HCT116 (cell line): Measurements from ENCODE around the gene CMTM2. TPM values are rescaled to one million over a fixed set of nuclear protein-coding genes. Genes with fewer than 3 reads are reported as not detected.

Experiments used
- ATAC-seq: fragments of 200-7000 bp; cut with Tn5 transposase; 2 replicates; pipeline ENCODE4 v1.9.1; 2020; ENCODE audit warnings: mild to moderate bottlenecking, moderate library complexity
- BruUV-seq: library from RNA; stranded (reverse); fragments of 400-500 nt; replicated peaks from 2 replicates; lab custom pipeline; 2021; lab: Mats Ljungman, UMichigan
- CTCF ChIA-PET: fragments of 300-600 bp; sonication (Branson Sonifier 250); formaldehyde crosslinking; loops from one replicate; lab custom pipeline; 2021; ENCODE audit warnings: antibody characterized with exemption; lab: Charles Lee
- POLR2A ChIA-PET: fragments of 300-600, 350-600 bp; sonication (Branson Sonifier 250); formaldehyde crosslinking; loops from one replicate; lab custom pipeline; 2021; ENCODE audit warnings: antibody characterized with exemption; lab: Charles Lee
- RAD21 ChIA-PET, 2 experiments: fragments of 300-600 bp; sonication (Branson Sonifier 250); formaldehyde crosslinking; loops; one replicate each; lab custom pipeline; 2023; ENCODE audit warnings: low total read pairs in 2 of 2; ENCODE audit not compliant: uncharacterized antibody in 2 of 2, unreplicated experiment in 2 of 2, low non-redundant PET in 1 of 2; lab: Charles Lee
- DNase-seq: peaks from one replicate; pipeline ENCODE4 v3.0.0-alpha.2; 2010; ENCODE audit warnings: low read depth, low spot score
- H2AFZ ChIP-seq: fragments of 200-600 bp; shearing (Covaris generic), sonication (generic); 2 replicates; pipeline ENCODE4 v1.6.1; 2017; ENCODE audit warnings: low read depth, mixed run types, mixed read lengths, antibody characterized with exemption, low read length; ENCODE audit not compliant: poor library complexity, severe bottlenecking
- H3K27ac ChIP-seq: 2 replicates; pipeline ENCODE4 v1.5.1; 2012; ENCODE audit warnings: low read depth, low read length
- H3K27me3 ChIP-seq: fragments of 200-600 bp; sonication (generic); 2 replicates; pipeline ENCODE4 v1.6.1; 2016; ENCODE audit warnings: mixed run types, low read length, mixed read lengths; ENCODE audit not compliant: insufficient read depth
- H3K36me3 ChIP-seq, 2 experiments: fragments of 200-500 bp in 1 of 2; fragments of 200-600 bp in 1 of 2; sonication (Bioruptor generic) in 1 of 2; sonication (generic) in 1 of 2; 2 replicates each; pipeline versions ENCODE4 v1.5.1 to v1.6.1; 2014 to 2016; ENCODE audit warnings: low read length in 2 of 2, inconsistent platforms in 1 of 2, mixed read lengths in 1 of 2, mixed run types in 1 of 2; ENCODE audit not compliant: insufficient read depth in 2 of 2, control insufficient read depth in 1 of 2
- H3K4me1 ChIP-seq, 2 experiments: fragments of 200-600 bp in 1 of 2; sonication (generic) in 1 of 2; 2 replicates each; pipeline versions ENCODE4 v1.5.1 to v1.6.1; 2012 to 2017; ENCODE audit warnings: low read length in 2 of 2, inconsistent platforms in 1 of 2, mild to moderate bottlenecking in 1 of 2, mixed read lengths in 1 of 2, mixed run types in 1 of 2, moderate library complexity in 1 of 2; ENCODE audit not compliant: insufficient read depth in 2 of 2, control insufficient read depth in 1 of 2
- H3K4me2 ChIP-seq: fragments of 200-600 bp; sonication (generic); 2 replicates; pipeline ENCODE4 v1.6.1; 2017; ENCODE audit warnings: mixed run types, low read length, mixed read lengths
- H3K4me3 ChIP-seq, 2 experiments: fragments of 200-600 bp in 1 of 2; sonication (generic) in 1 of 2; replicated peaks in 1 of 2; 2 replicates each; pipeline ENCODE4 v1.5.1; 2011 to 2016; ENCODE audit warnings: low read length in 2 of 2, control low read depth in 1 of 2, low read depth in 1 of 2, mild to moderate bottlenecking in 1 of 2, mixed read lengths in 1 of 2, mixed run types in 1 of 2
- H3K79me2 ChIP-seq: fragments of 200-600 bp; sonication (generic); 2 replicates; pipeline ENCODE4 v1.6.1; 2017; ENCODE audit warnings: mild to moderate bottlenecking, mixed run types, low read length, moderate library complexity, mixed read lengths; ENCODE audit not compliant: insufficient read depth
- H3K9ac ChIP-seq: fragments of 200-600 bp; sonication (generic); 2 replicates; pipeline ENCODE4 v1.6.1; 2016; ENCODE audit warnings: low read length, mixed read lengths
- H3K9me2 ChIP-seq: fragments of 200-600 bp; sonication (generic), shearing (Covaris generic); 2 replicates; pipeline ENCODE4 v1.6.1; 2017; ENCODE audit warnings: mixed run types, mild to moderate bottlenecking, moderate library complexity; ENCODE audit not compliant: insufficient read depth
- H3K9me3 ChIP-seq, 2 experiments: fragments of 200-500 bp in 1 of 2; fragments of 200-600 bp in 1 of 2; sonication (Bioruptor generic) in 1 of 2; sonication (generic) in 1 of 2; 2 replicates each; pipeline ENCODE4 v1.6.1; 2014 to 2017; ENCODE audit warnings: low read length in 2 of 2, mixed read lengths in 2 of 2, inconsistent platforms in 1 of 2, low read depth in 1 of 2, mild to moderate bottlenecking in 1 of 2, mixed run types in 1 of 2, moderate library complexity in 1 of 2; ENCODE audit not compliant: control insufficient read depth in 1 of 2, insufficient read depth in 1 of 2
- H4K20me1 ChIP-seq: fragments of 200-600 bp; sonication (generic), shearing (Covaris generic); 2 replicates; pipeline ENCODE4 v1.6.1; 2017; ENCODE audit warnings: mixed run types, mild to moderate bottlenecking, moderate library complexity; ENCODE audit not compliant: insufficient read depth
- ATF3 ChIP-seq: IDR thresholded peaks from 2 replicates; pipeline ENCODE4 v1.6.1; 2012
- CBX3 ChIP-seq: IDR thresholded peaks from 2 replicates; pipeline ENCODE4 v1.6.1; 2012; ENCODE audit warnings: low read depth
- CTCF ChIP-seq, 3 experiments: fragments of 200-600 bp in 1 of 3; sonication (generic) in 1 of 3; IDR thresholded peaks in 2 of 3; conservative IDR thresholded peaks in 1 of 3; 2 replicates each; pipeline ENCODE4 v1.5.1; 2012 to 2017; ENCODE audit warnings: low read depth in 2 of 3, low read length in 2 of 3, antibody characterized with exemption in 1 of 3, borderline replicate concordance in 1 of 3, control low read depth in 1 of 3, mild to moderate bottlenecking in 1 of 3, mixed read lengths in 1 of 3, mixed run types in 1 of 3, moderate library complexity in 1 of 3; ENCODE audit not compliant: insufficient read depth in 1 of 3
- EGR1 ChIP-seq: IDR thresholded peaks from 2 replicates; pipeline ENCODE4 v1.6.1; 2012; ENCODE audit warnings: low read depth
- ELF1 ChIP-seq: IDR thresholded peaks from 2 replicates; pipeline ENCODE4 v1.6.1; 2012; ENCODE audit warnings: low read depth, borderline replicate concordance
- EZH2phosphoT487 ChIP-seq: fragments of 200-600 bp; IDR thresholded peaks from 2 replicates; pipeline ENCODE4 v1.6.1; 2018; ENCODE audit warnings: antibody characterized with exemption, borderline replicate concordance
- FOSL1 ChIP-seq: IDR thresholded peaks from 2 replicates; pipeline ENCODE4 v1.6.1; 2012; ENCODE audit warnings: low read depth
- JUND ChIP-seq: IDR thresholded peaks from 2 replicates; pipeline ENCODE4 v1.6.1; 2012
- MAX ChIP-seq: IDR thresholded peaks from 2 replicates; pipeline ENCODE4 v1.6.1; 2012
- POLR2AphosphoS5 ChIP-seq: IDR thresholded peaks from 2 replicates; pipeline ENCODE4 v1.6.1; 2011; ENCODE audit warnings: mild to moderate bottlenecking, low read depth, low read length, moderate library complexity
- REST ChIP-seq: IDR thresholded peaks from 2 replicates; pipeline ENCODE4 v1.6.1; 2012; ENCODE audit warnings: low read depth
- SIN3A ChIP-seq: IDR thresholded peaks from 2 replicates; pipeline ENCODE4 v1.6.1; 2012; ENCODE audit warnings: low read depth
- SP1 ChIP-seq: IDR thresholded peaks from 2 replicates; pipeline ENCODE4 v1.6.1; 2012; ENCODE audit warnings: low read depth
- SRF ChIP-seq: IDR thresholded peaks from 2 replicates; pipeline ENCODE4 v1.6.1; 2012; ENCODE audit warnings: low read depth
- TCF7L2 ChIP-seq: IDR thresholded peaks from 2 replicates; pipeline ENCODE4 v1.7.0; 2011; ENCODE audit warnings: borderline replicate concordance, inconsistent platforms; ENCODE audit not compliant: insufficient read depth, insufficient read length; ENCODE audit errors: extremely low read depth
- ZFX ChIP-seq: fragments of 450-650 bp; IDR thresholded peaks from 2 replicates; pipeline ENCODE4 v1.6.1; 2017
- ZNF274 ChIP-seq: fragments of 200-500 bp; sonication (Bioruptor generic); IDR thresholded peaks from 2 replicates; pipeline ENCODE4 v1.6.1; 2014; ENCODE audit warnings: mild to moderate bottlenecking, low read depth, low read length, inconsistent platforms
- intact Hi-C: fragments of 100-400 bp; cut with micrococcal nuclease; formaldehyde crosslinking; loops from 2 replicates; pipeline ENCODE4 v1.10.0; 2022
- total RNA-seq: library from RNA; stranded (reverse); gene quantifications from one replicate; pipeline ENCODE4 v1.2.1, GENCODE V29; 2021; ENCODE audit not compliant: unreplicated experiment

The CMTM2 gene
- total RNA-seq, 1 experiment from 2014 or later, result 0.42 TPM

GRCh38 chr16:66574081-66574480, 5.2 kb upstream of the CMTM2 start:
- TF ChIP-seq POLR2AphosphoS5, result no peak
- RAD21 ChIA-PET, result no interaction called here
- Histone ChIP-seq H3K79me2 (no peaks in the 10 kb centered on the region), H3K4me1 (peaks cover 0 to 13% of the 10 kb centered on the region in 2 experiments; a peak in 3 of 4 replicates), H2AFZ (no peak overlapping the region), H3K36me3 (no peaks in the 10 kb centered on the region), H3K9me2 (no peaks in the 10 kb centered on the region), H3K9me3 (no peaks in the 10 kb centered on the region), H3K9ac (no peak overlapping the region), H3K27ac (no peak overlapping the region), H3K4me2 (no peak overlapping the region), H3K4me3 (no peak overlapping the region), H4K20me1 (no peaks in the 10 kb centered on the region), H3K27me3 (no peaks in the 10 kb centered on the region)
- POLR2A ChIA-PET, result no interaction called here
- ATAC-seq (no peak), DNase-seq (no peak)
- CTCF ChIA-PET, result interaction anchor here (0.7 kb wide), 1 partner anchor 322 kb away, joined by 3 read pairs; no protein-coding TSS in a partner anchor
- BruUV-seq, result no TSS peak
- intact Hi-C loops, result no loop called here

GRCh38 chr16:66574531-66574930, 4.7 kb upstream of the CMTM2 start:
- Histone ChIP-seq H3K4me2 (no peak overlapping the region), H3K27me3 (no peaks in the 10 kb centered on the region), H3K79me2 (no peaks in the 10 kb centered on the region), H3K9ac (no peak overlapping the region), H3K4me3 (no peak overlapping the region), H2AFZ (no peak overlapping the region), H3K36me3 (no peaks in the 10 kb centered on the region), H3K9me2 (no peaks in the 10 kb centered on the region), H3K27ac (no peak overlapping the region), H3K9me3 (no peaks in the 10 kb centered on the region), H4K20me1 (no peaks in the 10 kb centered on the region), H3K4me1 (peaks cover 0 to 9% of the 10 kb centered on the region in 2 experiments; a peak in 3 of 4 replicates)
- DNase-seq (no peak), ATAC-seq (no peak)
- RAD21 ChIA-PET, result no interaction called here
- no TSS peak for BruUV-seq
- intact Hi-C loops, result no loop called here
- CTCF ChIA-PET, result no interaction called here
- POLR2A ChIA-PET, result no interaction called here
- TF ChIP-seq SRF, result no peak
- no peak for TF ChIP-seq POLR2AphosphoS5
- TF ChIP-seq ZNF274, result no peak
- TF ChIP-seq FOSL1, result no peak
- TF ChIP-seq ZFX, result no peak
- no peak for TF ChIP-seq EZH2phosphoT487
- no peak for TF ChIP-seq SP1
- TF ChIP-seq ATF3, result no peak
- TF ChIP-seq EGR1, result no peak
- no peak for TF ChIP-seq ELF1
- TF ChIP-seq CBX3, result no peak
- TF ChIP-seq JUND, result no peak
- no peak for TF ChIP-seq MAX
- TF ChIP-seq SIN3A, result no peak
- TF ChIP-seq TCF7L2, result no peak
- TF ChIP-seq REST, result no peak
- no peak for TF ChIP-seq CTCF (IDR thresholded peaks at IDR 0.05 in 2 of 3, conservative IDR thresholded peaks at IDR 0.05 in 1 of 3; ENCODE audit: borderline replicate concordance in 1 of 3, insufficient read depth in 1 of 3, low read depth in 2 of 3, low read length in 2 of 3)
